Subcutaneous adipose tissue (tissue), 4 donors: ENCODE results near the gene CSNK1A1. TPM values are rescaled to one million over a fixed set of nuclear protein-coding genes. Genes with fewer than 3 reads are reported as not detected.

Experiments
- total RNA-seq, 4 donors: library from RNA; depleted of rRNA; stranded (reverse); fragments of >200 nt; gene quantifications; one replicate each; pipeline ENCODE4 v1.1.0, GENCODE V29; 2016
- TF ChIP-seq, protein P1 (sequence below): fragments of 450-650 bp; IDR thresholded peaks from one replicate; pipeline ENCODE4 v1.5.1; 2016; ENCODE audit warnings: low read depth, mild to moderate bottlenecking, control low read depth, antibody characterized with exemption, moderate library complexity

The CSNK1A1 gene
- total RNA-seq, 4 donors from 2014 or later = 149 to 210 (median 162) TPM

DNA sequence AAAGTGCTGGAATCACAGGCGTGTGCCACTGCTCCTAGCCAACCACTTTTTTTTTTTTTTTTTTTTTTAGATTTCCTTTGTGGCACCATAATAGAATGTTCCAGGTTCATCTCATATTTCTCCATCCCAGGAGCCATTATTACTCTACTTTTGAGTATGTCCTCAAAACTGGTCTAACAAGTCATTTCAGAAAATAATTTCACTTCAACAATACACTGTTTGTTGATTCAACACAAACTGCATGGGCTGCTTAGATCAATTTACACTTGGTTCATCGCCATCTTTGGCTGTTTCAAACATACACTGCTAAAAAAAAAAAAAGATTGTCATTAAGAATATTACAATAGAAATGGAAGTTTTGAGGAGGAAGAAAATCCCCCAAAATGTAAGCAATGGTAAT, 57.9 kb downstream of the CSNK1A1 start:
- TF ChIP-seq, protein P1, sequence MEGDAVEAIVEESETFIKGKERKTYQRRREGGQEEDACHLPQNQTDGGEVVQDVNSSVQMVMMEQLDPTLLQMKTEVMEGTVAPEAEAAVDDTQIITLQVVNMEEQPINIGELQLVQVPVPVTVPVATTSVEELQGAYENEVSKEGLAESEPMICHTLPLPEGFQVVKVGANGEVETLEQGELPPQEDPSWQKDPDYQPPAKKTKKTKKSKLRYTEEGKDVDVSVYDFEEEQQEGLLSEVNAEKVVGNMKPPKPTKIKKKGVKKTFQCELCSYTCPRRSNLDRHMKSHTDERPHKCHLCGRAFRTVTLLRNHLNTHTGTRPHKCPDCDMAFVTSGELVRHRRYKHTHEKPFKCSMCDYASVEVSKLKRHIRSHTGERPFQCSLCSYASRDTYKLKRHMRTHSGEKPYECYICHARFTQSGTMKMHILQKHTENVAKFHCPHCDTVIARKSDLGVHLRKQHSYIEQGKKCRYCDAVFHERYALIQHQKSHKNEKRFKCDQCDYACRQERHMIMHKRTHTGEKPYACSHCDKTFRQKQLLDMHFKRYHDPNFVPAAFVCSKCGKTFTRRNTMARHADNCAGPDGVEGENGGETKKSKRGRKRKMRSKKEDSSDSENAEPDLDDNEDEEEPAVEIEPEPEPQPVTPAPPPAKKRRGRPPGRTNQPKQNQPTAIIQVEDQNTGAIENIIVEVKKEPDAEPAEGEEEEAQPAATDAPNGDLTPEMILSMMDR = no peak

DNA sequence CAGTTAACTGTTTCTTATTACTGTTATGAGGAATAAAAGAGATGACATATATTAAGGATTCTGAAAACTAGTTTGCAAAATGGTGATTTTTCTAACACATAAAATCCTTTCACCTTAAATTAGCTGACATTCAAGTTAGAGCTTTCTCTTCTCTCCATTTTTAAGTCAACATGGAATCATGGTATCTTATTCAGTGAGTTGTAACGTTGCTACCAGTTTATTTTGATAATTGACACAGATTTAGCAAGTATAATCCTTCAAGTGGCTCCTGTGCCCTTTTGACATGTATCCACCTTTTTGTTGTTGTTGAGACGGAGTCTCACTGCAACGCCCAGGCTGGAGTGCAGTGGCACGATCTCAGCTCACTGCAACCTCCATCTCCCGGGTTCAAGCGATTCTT, 58.5 kb downstream of the CSNK1A1 start:
- TF ChIP-seq, protein P1 = no peak

DNA sequence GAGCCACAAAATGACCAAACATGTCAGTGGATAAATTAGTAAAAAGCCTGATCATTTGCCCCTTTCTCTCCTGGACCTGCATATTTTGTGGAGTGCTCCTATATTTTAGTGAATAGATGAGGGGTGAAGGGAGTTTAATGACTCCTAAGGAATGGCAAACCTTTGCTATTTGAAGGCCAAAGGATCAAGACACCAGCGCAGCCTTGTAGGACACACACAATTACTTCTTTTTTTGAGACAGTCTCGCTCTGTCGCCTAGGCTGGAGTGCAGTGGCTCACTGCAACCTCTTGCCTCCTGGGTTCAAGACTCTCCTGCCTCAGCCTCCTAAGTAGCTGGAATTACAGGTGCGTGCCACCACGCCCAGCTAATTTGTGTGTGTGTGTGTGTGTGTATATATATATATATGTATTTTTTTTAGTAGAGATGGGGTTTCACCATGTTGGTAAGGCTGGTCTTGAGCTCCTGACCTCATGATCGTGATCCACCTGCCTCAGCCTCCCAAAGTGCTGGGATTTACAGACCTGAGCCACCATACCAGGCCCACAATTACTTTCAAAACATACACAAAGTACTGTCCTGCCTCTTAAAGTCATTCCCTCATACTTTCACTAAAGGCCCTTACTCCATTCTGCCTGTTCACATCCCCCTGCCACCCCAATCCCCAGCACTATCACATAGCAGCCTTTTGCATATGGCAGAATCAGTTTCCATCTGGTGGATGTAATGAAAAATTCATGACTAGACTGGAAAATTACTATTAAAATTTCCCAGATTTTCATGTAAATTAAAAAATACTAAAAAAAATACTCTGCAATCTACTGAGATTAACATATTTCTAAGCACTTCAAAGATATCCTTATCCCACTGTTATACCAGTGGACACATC, 60.4 kb downstream of the CSNK1A1 start:
- TF ChIP-seq, protein P1 = no peak

GRCh38 chr5:149489605-149490037, 61.6 kb downstream of the CSNK1A1 start:
- TF ChIP-seq, protein P1 = no peak

DNA sequence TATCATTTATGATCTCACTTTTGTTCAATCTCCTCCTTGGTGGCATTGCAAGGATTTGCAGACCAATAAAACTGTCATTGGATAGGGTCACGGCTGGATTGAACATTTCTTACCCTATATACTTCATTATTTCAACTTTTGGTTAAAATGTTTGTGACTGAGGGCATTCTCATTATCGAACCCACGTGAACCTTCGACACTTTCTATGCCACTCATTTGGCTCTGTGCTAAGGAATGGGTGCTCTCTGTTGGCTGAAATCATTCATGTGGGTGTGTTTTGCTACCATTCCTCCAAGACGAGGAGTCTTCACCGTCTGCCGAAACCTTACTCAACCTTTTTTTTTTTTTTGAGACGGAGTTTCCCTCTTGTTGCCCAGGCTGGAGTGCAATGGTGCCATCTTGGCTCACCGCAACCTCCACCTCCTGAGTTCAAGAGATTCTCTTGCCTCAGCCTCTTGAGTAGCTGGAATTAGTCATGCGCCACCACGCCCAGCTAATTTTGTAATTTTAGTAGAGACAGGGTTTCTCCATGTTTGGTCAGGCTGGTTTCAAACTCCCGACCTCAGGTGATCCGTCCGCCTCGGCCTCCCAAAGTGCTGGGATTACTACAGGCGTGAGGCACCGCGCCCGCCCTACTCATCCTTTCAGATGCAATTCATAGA, 62.5 kb downstream of the CSNK1A1 start:
- TF ChIP-seq, protein P1 = no peak

DNA sequence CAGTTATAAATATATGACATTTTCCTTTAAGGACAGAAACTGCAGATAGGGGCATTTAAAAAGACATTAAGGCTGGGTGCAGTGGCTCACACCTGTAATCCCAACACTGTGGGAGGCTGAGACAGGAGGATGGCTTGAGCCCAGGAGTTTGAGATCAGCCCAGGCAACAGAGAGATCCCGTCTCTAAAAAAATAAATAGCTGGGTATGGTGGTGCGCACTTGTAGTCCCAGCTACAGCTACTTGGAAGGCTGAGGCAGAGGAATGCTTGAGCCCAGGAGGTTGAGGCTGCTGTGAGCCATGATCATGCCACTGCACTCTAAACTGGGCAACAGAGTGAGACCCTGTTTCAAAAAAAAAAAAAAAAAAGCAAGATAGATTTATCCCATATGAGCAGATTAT, 63.6 kb downstream of the CSNK1A1 start:
- TF ChIP-seq, protein P1 = no peak
